SH-SY5Y (cell line): Measurements from ENCODE around the gene RPIA.

ENCODE experiments used
- GATA2 ChIP-seq: IDR thresholded peaks from 2 replicates; pipeline ENCODE4 v1.6.1; 2011; ENCODE audit warnings: mild to moderate bottlenecking, low read depth, low read length
- GATA3 ChIP-seq: IDR thresholded peaks from 2 replicates; pipeline ENCODE4 v1.6.1; 2011; ENCODE audit warnings: low read depth, mild to moderate bottlenecking, low read length, moderate library complexity

DNA sequence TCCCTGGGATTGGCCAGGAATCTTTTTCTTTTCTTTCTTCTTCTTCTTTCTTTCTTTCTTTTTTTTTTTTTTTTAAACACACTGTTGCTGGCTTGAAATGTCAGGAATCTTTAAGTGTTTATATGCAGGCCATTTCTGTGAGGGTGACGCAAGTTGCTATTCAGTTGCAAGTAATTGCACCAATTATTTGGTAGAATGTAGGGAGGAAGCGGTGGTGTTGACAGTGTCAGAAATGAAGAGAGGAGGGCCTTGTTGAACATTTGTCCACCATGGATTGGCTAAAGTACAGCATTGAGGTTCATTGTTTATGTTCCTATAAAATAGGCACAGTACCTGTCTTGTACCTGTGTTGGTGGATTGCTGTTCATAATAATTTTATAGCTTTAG, 6.5 kb downstream of the RPIA start:
- TF ChIP-seq GATA2 (no peak), GATA3 (no peak)
